Colonic mucosa (tissue), 4 donors: ENCODE results near the gene EXD3. TPM values are rescaled to one million over a fixed set of nuclear protein-coding genes. Genes with fewer than 3 reads are reported as not detected.

Source experiments
- DNase-seq: peaks from one replicate; pipeline ENCODE4 v3.0.0-alpha.2; 2020
- H3K27ac ChIP-seq: fragments of 200-600 bp; one replicate; pipeline ENCODE4 v1.8.0; 2021
- H3K27me3 ChIP-seq: fragments of 200-600 bp; one replicate; pipeline ENCODE4 v1.8.0; 2021
- H3K36me3 ChIP-seq: fragments of 200-600 bp; one replicate; pipeline ENCODE4 v1.8.0; 2021
- H3K4me1 ChIP-seq: fragments of 200-600 bp; one replicate; pipeline ENCODE4 v1.8.0; 2021; ENCODE audit warnings: mild to moderate bottlenecking
- H3K4me3 ChIP-seq: fragments of 200-600 bp; one replicate; pipeline ENCODE4 v1.8.0; 2021
- H3K9ac ChIP-seq, 2 donors: one replicate each; pipeline ENCODE4 v1.7.0; 2013; ENCODE audit warnings: control low read depth in 2 of 2, low read depth in 2 of 2, low read length in 2 of 2
- H3K9me3 ChIP-seq: fragments of 200-600 bp; one replicate; pipeline ENCODE4 v1.8.0; 2021
- intact Hi-C: fragments of 100-400 bp; cut with DNase I; formaldehyde crosslinking; loops from one replicate; pipeline ENCODE4 v1.14.1; 2022
- total RNA-seq, 2 donors: library from RNA; stranded (reverse); fragmentation: NEBNext Ultra II Directional in 1 of 2; extraction: Animal tissue kit (Norgen Biotek cat#: 25700) in 1 of 2; gene quantifications; one replicate each; pipeline ENCODE4 v1.2.1, GENCODE V29; 2021
- TF ChIP-seq, protein P1 (sequence below): fragments of 200-600 bp; IDR thresholded peaks from one replicate; pipeline ENCODE4 v1.8.0; 2022; ENCODE audit warnings: antibody characterized with exemption, mild to moderate bottlenecking
- donor health status: healthy.
- donor health status: DM: no; HTN: no; CAD: no.
- donor health status: DM: no; HTN: no; CAD: no.

EXD3 gene
- total RNA-seq, 2 donors from 2014 or later, result 34.9 to 36.4 TPM

DNA sequence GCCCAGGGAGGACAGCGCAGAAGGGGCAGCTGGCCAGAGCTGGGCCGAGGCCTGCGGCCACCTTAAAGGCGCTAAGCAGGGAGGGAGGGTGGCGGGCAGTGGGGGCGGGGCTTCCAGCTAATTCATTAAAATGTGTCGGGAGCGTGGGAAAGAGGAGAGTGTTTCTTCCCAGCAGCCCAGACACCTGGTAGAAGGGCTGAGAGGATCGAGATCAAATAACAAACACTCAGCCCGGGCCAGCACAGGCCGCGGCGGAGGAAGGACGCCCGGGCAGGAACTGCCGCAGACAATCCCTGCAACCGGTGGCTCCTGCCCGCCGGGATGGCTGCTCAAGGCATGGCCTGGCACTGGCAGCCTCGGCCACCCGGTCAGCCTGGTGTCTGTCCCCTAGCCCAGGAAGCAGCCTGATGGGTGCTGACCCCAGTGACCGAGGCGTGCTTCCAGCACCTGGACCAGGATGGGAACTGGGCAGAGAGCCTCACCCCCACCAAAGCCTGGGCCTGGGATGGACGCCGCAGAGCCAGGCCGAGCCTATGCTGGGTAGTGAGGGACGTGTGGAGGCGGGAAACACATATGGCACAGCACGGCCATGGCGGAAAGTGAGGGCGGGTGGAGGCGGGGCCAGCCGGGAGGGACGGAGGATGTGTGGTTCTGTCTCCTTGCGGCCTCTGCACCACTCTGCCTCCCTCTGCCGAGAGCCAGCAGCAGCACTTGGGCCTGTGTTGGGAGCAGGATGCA is 117.7 kb downstream of the EXD3 start:
- Histone ChIP-seq H3K27ac (peak overlapping the region; percentile 98), H3K36me3 (no peaks in the 10 kb centered on the region), H3K27me3 (no peaks in the 10 kb centered on the region), H3K4me3 (peak overlapping the region; percentile 33), H3K9ac (peak overlapping the region; percentile 78 to 96), H3K9me3 (no peaks in the 10 kb centered on the region), H3K4me1 (peaks cover 43% of the 10 kb centered on the region)
- intact Hi-C loops, result no loop called here
- TF ChIP-seq, protein P1, sequence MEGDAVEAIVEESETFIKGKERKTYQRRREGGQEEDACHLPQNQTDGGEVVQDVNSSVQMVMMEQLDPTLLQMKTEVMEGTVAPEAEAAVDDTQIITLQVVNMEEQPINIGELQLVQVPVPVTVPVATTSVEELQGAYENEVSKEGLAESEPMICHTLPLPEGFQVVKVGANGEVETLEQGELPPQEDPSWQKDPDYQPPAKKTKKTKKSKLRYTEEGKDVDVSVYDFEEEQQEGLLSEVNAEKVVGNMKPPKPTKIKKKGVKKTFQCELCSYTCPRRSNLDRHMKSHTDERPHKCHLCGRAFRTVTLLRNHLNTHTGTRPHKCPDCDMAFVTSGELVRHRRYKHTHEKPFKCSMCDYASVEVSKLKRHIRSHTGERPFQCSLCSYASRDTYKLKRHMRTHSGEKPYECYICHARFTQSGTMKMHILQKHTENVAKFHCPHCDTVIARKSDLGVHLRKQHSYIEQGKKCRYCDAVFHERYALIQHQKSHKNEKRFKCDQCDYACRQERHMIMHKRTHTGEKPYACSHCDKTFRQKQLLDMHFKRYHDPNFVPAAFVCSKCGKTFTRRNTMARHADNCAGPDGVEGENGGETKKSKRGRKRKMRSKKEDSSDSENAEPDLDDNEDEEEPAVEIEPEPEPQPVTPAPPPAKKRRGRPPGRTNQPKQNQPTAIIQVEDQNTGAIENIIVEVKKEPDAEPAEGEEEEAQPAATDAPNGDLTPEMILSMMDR, result no peak
- peak; percentile 88 for DNase-seq

DNA sequence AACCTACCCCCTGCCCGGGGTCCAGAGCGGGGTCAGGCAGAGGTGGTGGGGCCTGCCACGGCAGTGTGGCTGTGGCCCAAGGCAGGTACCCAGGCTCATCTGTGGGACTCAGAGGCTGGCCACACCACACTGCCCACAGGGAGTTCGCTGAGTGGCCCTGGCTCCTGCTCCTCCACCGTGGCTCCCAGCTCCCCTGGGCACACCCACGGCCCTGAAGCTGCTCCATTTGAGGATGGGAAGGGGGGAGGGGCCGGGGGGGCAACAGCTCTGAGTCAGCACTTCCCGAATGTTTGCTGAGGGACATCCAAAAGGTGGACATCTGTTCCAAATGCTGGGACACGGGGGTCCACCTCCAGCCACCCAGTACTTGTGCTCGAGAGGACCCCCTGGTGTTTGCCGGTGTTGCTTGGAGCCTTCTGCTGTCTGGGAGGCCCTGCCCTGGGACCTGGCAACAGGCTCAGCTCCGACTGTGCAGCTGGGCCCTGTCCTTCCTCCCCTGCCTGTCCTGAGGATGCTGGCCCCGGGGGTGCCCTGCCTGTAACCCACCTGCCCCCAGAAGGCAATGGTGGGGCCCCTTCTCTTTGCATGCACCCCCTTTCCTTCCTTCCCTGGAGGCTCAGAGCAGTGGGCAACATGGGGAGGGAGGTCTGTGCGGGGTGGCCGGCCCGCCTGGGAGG is 118.4 kb downstream of the EXD3 start:
- intact Hi-C loops, result loop anchor here (5.0 kb wide), 1 partner anchor 103 kb away; no protein-coding TSS in a partner anchor
- TF ChIP-seq, protein P1, result no peak
- Histone ChIP-seq H3K27ac (peak overlapping the region; percentile 98), H3K36me3 (no peaks in the 10 kb centered on the region), H3K4me1 (peaks cover 41% of the 10 kb centered on the region), H3K9ac (peak overlapping the region; percentile 70 to 96), H3K27me3 (no peaks in the 10 kb centered on the region), H3K9me3 (no peaks in the 10 kb centered on the region), H3K4me3 (peak overlapping the region; percentile 54)
- peak; percentile 53 for DNase-seq

DNA sequence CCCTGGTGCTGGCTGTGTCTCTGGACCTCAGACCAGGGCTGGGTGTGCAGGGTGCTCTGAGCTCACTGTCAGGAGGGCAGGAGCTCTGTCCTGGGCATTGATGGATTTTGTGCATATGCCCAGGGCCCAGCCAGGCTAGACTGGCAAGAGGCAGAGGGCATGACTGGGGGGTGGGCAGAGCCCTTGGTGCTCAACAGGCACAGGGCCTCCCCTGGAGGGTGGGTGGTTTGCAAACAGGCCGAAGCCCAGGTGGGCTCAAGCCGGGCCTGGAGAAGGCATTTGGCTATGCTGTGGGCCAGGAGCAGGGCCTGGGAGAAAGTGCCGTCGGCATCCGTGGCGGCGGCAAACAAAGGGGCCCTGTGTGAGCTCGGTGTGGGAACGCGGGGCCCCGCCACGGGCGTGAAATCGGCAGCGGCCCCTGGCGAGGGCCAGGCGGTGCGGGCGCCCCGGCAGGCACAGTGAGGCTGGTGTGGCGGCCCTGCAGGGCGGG is 119.0 kb downstream of the EXD3 start:
- DNase-seq, result peak; percentile 45
- Histone ChIP-seq H3K4me3 (peak overlapping the region; percentile 54), H3K9me3 (no peaks in the 10 kb centered on the region), H3K27me3 (peaks cover 1% of the 10 kb centered on the region), H3K27ac (peak overlapping the region; percentile 98), H3K36me3 (no peaks in the 10 kb centered on the region), H3K9ac (peak overlapping the region; percentile 70 to 96), H3K4me1 (peaks cover 41% of the 10 kb centered on the region)
- TF ChIP-seq, protein P1, result no peak
- intact Hi-C loops, result loop anchor here (5.0 kb wide), 1 partner anchor 103 kb away; no protein-coding TSS in a partner anchor

DNA sequence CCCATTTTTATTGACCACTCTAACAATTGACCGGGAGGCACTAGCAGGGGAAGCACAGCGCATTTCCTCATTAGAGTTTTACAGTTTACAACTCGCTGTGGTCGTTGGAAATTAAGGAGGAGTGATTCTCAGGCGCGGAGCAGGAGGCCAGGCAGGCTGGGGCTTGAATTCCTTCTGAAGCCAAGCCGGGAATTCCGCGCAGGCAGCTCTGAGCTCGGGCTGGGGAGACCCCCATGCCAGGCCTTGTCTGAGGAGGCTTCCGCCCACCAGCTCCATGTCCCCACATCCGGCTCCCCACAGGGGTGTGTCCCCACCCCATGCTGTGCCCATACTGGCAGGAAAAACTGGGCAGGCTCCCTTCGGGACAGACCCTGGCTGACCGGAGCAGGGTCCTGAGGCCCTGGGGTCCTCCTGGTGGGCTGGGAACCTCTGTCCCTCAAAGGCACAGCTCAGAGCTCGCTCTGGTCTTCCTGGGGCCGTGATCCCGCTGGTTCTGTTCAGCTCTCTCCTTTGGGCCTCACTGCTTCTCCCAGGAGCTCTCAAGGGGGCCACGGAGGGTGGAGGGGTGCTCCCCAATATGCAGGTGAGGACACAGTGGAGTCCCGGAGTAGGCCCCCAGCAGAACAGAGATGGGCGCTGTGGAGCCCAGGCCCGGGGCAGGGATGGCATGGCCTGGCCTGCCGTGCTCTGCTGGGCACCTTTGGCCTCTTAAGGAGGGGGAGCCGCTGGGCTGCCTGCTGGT is 119.6 kb downstream of the EXD3 start:
- no peaks in the 10 kb centered on the region for H3K36me3 ChIP-seq
- peak overlapping the region; percentile 54 for H3K4me3 ChIP-seq
- intact Hi-C loops, result loop anchor here (5.0 kb wide), 1 partner anchor 104 kb away; no protein-coding TSS in a partner anchor
- peak overlapping the region; percentile 82 to 96 for H3K9ac ChIP-seq
- no peaks in the 10 kb centered on the region for H3K9me3 ChIP-seq
- peak overlapping the region; percentile 98 for H3K27ac ChIP-seq
- DNase-seq, result peak; percentile 75
- TF ChIP-seq, protein P1, result no peak
- peaks cover 8% of the 10 kb centered on the region for H3K27me3 ChIP-seq
- peaks cover 41% of the 10 kb centered on the region for H3K4me1 ChIP-seq
